Aorta (tissue), 5 donors: ENCODE data around the gene MPHOSPH8. TPM values are rescaled to one million over a fixed set of nuclear protein-coding genes. Genes with fewer than 3 reads are reported as not detected.

ENCODE experiments used
- ATAC-seq: fragments of 200-7000 bp; cut with Tn5 transposase; one replicate; pipeline ENCODE4 v1.9.1; 2022; ENCODE audit warnings: moderate library complexity; ENCODE audit not compliant: low FRiP score
- DNase-seq, 2 donors: peaks; one replicate each; pipeline ENCODE4 v3.0.0-alpha.2; 2020
- H3K27ac ChIP-seq, 2 donors: one replicate each; pipeline ENCODE4 v1.5.1; 2013; ENCODE audit warnings: low read length in 2 of 2, mild to moderate bottlenecking in 2 of 2, moderate library complexity in 2 of 2, control low read depth in 1 of 2, inconsistent platforms in 1 of 2, low read depth in 1 of 2
- H3K27me3 ChIP-seq, 2 donors: one replicate each; pipeline ENCODE4 v1.6.1; 2013; ENCODE audit warnings: control low read depth in 1 of 2, low read length in 1 of 2, mild to moderate bottlenecking in 1 of 2, moderate library complexity in 1 of 2; ENCODE audit not compliant: insufficient read depth in 2 of 2, control insufficient read depth in 1 of 2
- H3K36me3 ChIP-seq, 2 donors: one replicate each; pipeline ENCODE4 v1.6.1; 2013; ENCODE audit warnings: control low read depth in 1 of 2, low read length in 1 of 2, mild to moderate bottlenecking in 1 of 2; ENCODE audit not compliant: insufficient read depth in 2 of 2, control insufficient read depth in 1 of 2
- H3K4me1 ChIP-seq, 2 donors: one replicate each; pipeline ENCODE4 v1.6.1; 2013; ENCODE audit warnings: low read length in 2 of 2, control low read depth in 1 of 2, mild to moderate bottlenecking in 1 of 2, moderate library complexity in 1 of 2; ENCODE audit not compliant: insufficient read depth in 2 of 2, control insufficient read depth in 1 of 2
- H3K4me3 ChIP-seq, 2 donors: one replicate each; pipeline ENCODE4 v1.5.1; 2013; ENCODE audit warnings: low read length in 2 of 2, control low read depth in 1 of 2, mild to moderate bottlenecking in 1 of 2
- H3K9me3 ChIP-seq: one replicate; pipeline ENCODE4 v1.6.1; 2013; ENCODE audit warnings: mild to moderate bottlenecking, low read length; ENCODE audit not compliant: control insufficient read depth
- WGBS, 2 donors: extraction: QIAGEN DNeasy Blood & Tissue Kit; methylation state at CpG; one replicate each; pipeline ENCODE4 v1.1.7; 2013; 5-methylcytosine and 5-hydroxymethylcytosine counted together
- intact Hi-C, 2 donors: fragments of 100-400 bp; cut with DNase I; formaldehyde crosslinking; loops; one replicate each; pipeline versions ENCODE4 v1.14.2 to v1.15.0; 2022
- polyA plus RNA-seq, 2 donors: library from polyadenylated mRNA; stranded (reverse); fragments of 200-250 nt; gene quantifications; one replicate each; pipeline ENCODE4 v1.2.3, GENCODE V29; 2013
- total RNA-seq, 2 donors: library from RNA; stranded (reverse); fragmentation: NEBNext Ultra II Directional; extraction: Animal tissue kit (Norgen Biotek cat#: 25700); gene quantifications; one replicate each; pipeline ENCODE4 v1.2.1, GENCODE V29; 2021
- donor health status: healthy with polysubstance abuse.
- donor health status: Bipolar disorder and iron deficiency.
- donor health status: DM: no; HTN: no; CAD: no.
- donor health status: DM: no; HTN: no; CAD: no.
- donor health status: DM: yes; HTN: yes; CAD: no.

The MPHOSPH8 gene
- total and polyA plus RNA-seq, 4 donors, result 33.6 to 52.7 (median 41.1) TPM

- WGBS, 2 donors, result 45 to 51% methylated on average over 3 of the region's 3 CpGs
- no peak overlapping the region for H3K4me3 ChIP-seq
- H3K27ac ChIP-seq, result no peak overlapping the region
- no peaks in the 10 kb centered on the region for H3K27me3 ChIP-seq
- H3K36me3 ChIP-seq, result peaks cover 8% of the 10 kb centered on the region in 2 donors
- no peak for DNase-seq
- H3K4me1 ChIP-seq, result no peaks in the 10 kb centered on the region
- no peaks in the 10 kb centered on the region for H3K9me3 ChIP-seq
- intact Hi-C loops, result no loop called here
- no peak for ATAC-seq
Measured at GRCh38 chr13:19670147-19670546, 36.7 kb downstream of the MPHOSPH8 start.

- intact Hi-C loops, result no loop called here
- Histone ChIP-seq H3K27me3 (no peaks in the 10 kb centered on the region), H3K4me1 (no peaks in the 10 kb centered on the region), H3K4me3 (no peak overlapping the region), H3K9me3 (no peaks in the 10 kb centered on the region), H3K27ac (no peak overlapping the region), H3K36me3 (peaks cover 6 to 8% of the 10 kb centered on the region in 2 donors)
- WGBS, 2 donors, result 61 to 68% methylated on average over 5 of the region's 5 CpGs
- DNase-seq, result no peak
- no peak for ATAC-seq
Measured at GRCh38 chr13:19672990-19673389, 39.5 kb downstream of the MPHOSPH8 start.

- no peaks in the 10 kb centered on the region for H3K4me1 ChIP-seq
- H3K9me3 ChIP-seq, result no peaks in the 10 kb centered on the region
- 68 to 70% methylated on average over 11 of the region's 11 CpGs for WGBS, 2 donors
- intact Hi-C loops, result no loop called here
- DNase-seq, result no peak
- no peak overlapping the region for H3K27ac ChIP-seq
- no peak overlapping the region for H3K4me3 ChIP-seq
- H3K36me3 ChIP-seq, result peaks cover 6 to 8% of the 10 kb centered on the region in 2 donors
- ATAC-seq, result no peak
- no peaks in the 10 kb centered on the region for H3K27me3 ChIP-seq
Measured at GRCh38 chr13:19673473-19674430, 40.3 kb downstream of the MPHOSPH8 start.

GRCh38 chr13:19674898-19675297 is 41.4 kb downstream of the MPHOSPH8 start:
- H3K27me3 ChIP-seq, result no peaks in the 10 kb centered on the region
- peaks cover 4 to 5% of the 10 kb centered on the region in 2 donors for H3K36me3 ChIP-seq
- H3K4me1 ChIP-seq, result no peaks in the 10 kb centered on the region
- intact Hi-C loops, result no loop called here
- ATAC-seq (no peak), DNase-seq (no peak)
- no peak overlapping the region for H3K27ac ChIP-seq
- H3K9me3 ChIP-seq, result no peaks in the 10 kb centered on the region
- no peak overlapping the region for H3K4me3 ChIP-seq
- WGBS, 2 donors, result 94% methylated on average over 10 of the region's 10 CpGs

- Histone ChIP-seq H3K27ac (no peak overlapping the region), H3K27me3 (no peaks in the 10 kb centered on the region), H3K36me3 (peaks cover 2 to 4% of the 10 kb centered on the region in 2 donors), H3K9me3 (no peaks in the 10 kb centered on the region), H3K4me3 (no peak overlapping the region), H3K4me1 (no peaks in the 10 kb centered on the region)
- 91 to 95% methylated on average over 3 of the region's 3 CpGs for WGBS, 2 donors
- no peak for ATAC-seq
- no peak for DNase-seq
- intact Hi-C loops, result no loop called here
Measured at GRCh38 chr13:19676168-19676567, 42.7 kb downstream of the MPHOSPH8 start.

DNA sequence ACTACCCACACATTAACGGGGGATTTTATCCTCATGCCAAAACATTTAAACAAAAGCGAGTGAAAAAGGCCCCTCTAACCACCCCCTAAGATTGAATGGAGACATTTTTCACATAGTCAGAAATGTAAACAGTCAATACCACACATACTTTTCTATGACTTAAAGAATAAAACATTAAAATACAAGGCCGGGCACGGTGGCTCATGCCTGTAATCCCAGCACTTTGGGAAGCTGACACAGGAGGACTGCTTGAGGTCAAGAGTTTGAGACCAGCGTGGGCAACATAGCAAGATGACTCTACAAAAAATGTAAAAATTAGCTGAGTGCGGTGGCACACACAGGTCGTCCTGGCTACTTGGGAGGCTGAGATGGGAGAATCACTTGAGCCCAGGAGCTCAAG is 47.3 kb downstream of the MPHOSPH8 start:
- Histone ChIP-seq H3K27ac (no peak overlapping the region), H3K4me3 (no peak overlapping the region), H3K27me3 (no peaks in the 10 kb centered on the region), H3K36me3 (no peaks in the 10 kb centered on the region), H3K4me1 (no peaks in the 10 kb centered on the region), H3K9me3 (no peaks in the 10 kb centered on the region)
- intact Hi-C loops, result no loop called here
- ATAC-seq, result no peak
- no peak for DNase-seq
- WGBS, 2 donors, result 73 to 81% methylated on average over 7 of the region's 7 CpGs

- ATAC-seq, result no peak
- no peak overlapping the region for H3K27ac ChIP-seq
- intact Hi-C loops, result no loop called here
- no peaks in the 10 kb centered on the region for H3K9me3 ChIP-seq
- DNase-seq, result no peak
- 80 to 86% methylated on average over 2 of the region's 2 CpGs for WGBS, 2 donors
- no peaks in the 10 kb centered on the region for H3K27me3 ChIP-seq
- no peak overlapping the region for H3K4me3 ChIP-seq
- H3K4me1 ChIP-seq, result no peaks in the 10 kb centered on the region
- H3K36me3 ChIP-seq, result no peaks in the 10 kb centered on the region
Measured at GRCh38 chr13:19681517-19681916, 48.1 kb downstream of the MPHOSPH8 start.

DNA sequence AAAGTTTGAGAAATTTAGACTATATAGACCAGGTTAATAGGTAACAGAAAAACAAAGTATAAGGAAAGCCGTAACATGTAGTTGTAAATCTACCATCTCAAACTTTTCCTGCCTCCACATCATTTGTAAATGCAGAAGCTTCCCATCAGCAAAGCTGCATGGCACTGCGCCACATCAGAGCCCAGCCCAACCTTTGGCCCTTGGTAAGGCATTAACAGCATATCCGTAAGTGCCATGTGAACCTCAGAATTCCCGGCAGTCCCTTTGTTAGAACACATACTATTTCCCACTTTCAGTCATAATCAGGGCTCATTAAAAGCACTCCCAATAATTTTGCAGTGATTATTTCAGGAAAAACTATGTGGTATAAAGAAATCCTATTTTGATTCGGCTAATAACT is 51.6 kb downstream of the MPHOSPH8 start:
- ATAC-seq, result no peak
- Histone ChIP-seq H3K4me3 (no peak overlapping the region), H3K4me1 (no peaks in the 10 kb centered on the region), H3K36me3 (no peaks in the 10 kb centered on the region), H3K9me3 (no peaks in the 10 kb centered on the region), H3K27ac (no peak overlapping the region), H3K27me3 (no peaks in the 10 kb centered on the region)
- intact Hi-C loops, result no loop called here
- WGBS, 2 donors, result 62 to 64% methylated on average over 5 of the region's 5 CpGs
- DNase-seq, result no peak

- no peaks in the 10 kb centered on the region for H3K36me3 ChIP-seq
- intact Hi-C loops, result no loop called here
- ATAC-seq (no peak), DNase-seq (no peak)
- H3K27ac ChIP-seq, result no peak overlapping the region
- H3K4me3 ChIP-seq, result no peak overlapping the region
- H3K27me3 ChIP-seq, result no peaks in the 10 kb centered on the region
- H3K4me1 ChIP-seq, result no peaks in the 10 kb centered on the region
- H3K9me3 ChIP-seq, result no peaks in the 10 kb centered on the region
Measured at GRCh38 chr13:19685437-19685836, 52.0 kb downstream of the MPHOSPH8 start.
